Measurements from ENCODE around the gene REC8. TPM values are rescaled to one million over a fixed set of nuclear protein-coding genes. Genes with fewer than 3 reads are reported as not detected.
"Not testable (repeated sequence)": the region's sequence is repeated elsewhere in the genome, so short reads cannot be mapped to it uniquely, and the experiment has no call there.

Gene REC8
- total RNA-seq, 1 experiment from 2014 or later, result 8.4 TPM

- ChIA-PET POLR2A (ENCODE audit: low non-redundant PET) (no interaction called here), CTCF (no interaction called here)
- Histone ChIP-seq H3K27me3 (replicated peaks; ENCODE audit: insufficient read depth, low read depth, low read length, poor library complexity) (no peaks in the 10 kb centered on the region), H3K4me1 (ENCODE audit: insufficient read depth, low read length, poor library complexity, severe bottlenecking) (peaks cover 11% of the 10 kb centered on the region), H3K36me3 (ENCODE audit: insufficient read depth, low read length, poor library complexity, severe bottlenecking) (peaks cover 12% of the 10 kb centered on the region), H3K27ac (ENCODE audit: low read depth, low read length, poor library complexity, severe bottlenecking) (no peak overlapping the region), H3K9me3 (ENCODE audit: low read depth, low read length, poor library complexity, severe bottlenecking) (no peaks in the 10 kb centered on the region), H3K4me3 (ENCODE audit: low read depth, low read length, poor library complexity, severe bottlenecking) (no peak overlapping the region)
- no peak for DNase-seq (ENCODE audit: low spot score)
- BruUV-seq (replicated peaks), result no TSS peak
- no peak for TF ChIP-seq EZH2 (IDR thresholded peaks at IDR 0.05; ENCODE audit: borderline replicate concordance, low read depth, low read length, poor library complexity, severe bottlenecking)
- no peak for TF ChIP-seq CTCF (conservative IDR thresholded peaks at IDR 0.05; ENCODE audit: low read depth, low read length)
- intact Hi-C loops (cut with micrococcal nuclease; ENCODE audit: unreplicated experiment), result no loop called here
Measured at GRCh38 chr14:24198814-24199524, 27.1 kb downstream of the REC8 start.

GRCh38 chr14:24202538-24202937 is 30.7 kb downstream of the REC8 start:
- H3K4me1 ChIP-seq (ENCODE audit: insufficient read depth, low read length, poor library complexity, severe bottlenecking); POLR2A ChIA-PET (ENCODE audit: low non-redundant PET); BruUV-seq (replicated peaks); DNase-seq (ENCODE audit: low spot score); H3K4me3 ChIP-seq (ENCODE audit: low read depth, low read length, poor library complexity, severe bottlenecking); H3K9me3 ChIP-seq (ENCODE audit: low read depth, low read length, poor library complexity, severe bottlenecking); H3K27me3 ChIP-seq (replicated peaks; ENCODE audit: insufficient read depth, low read depth, low read length, poor library complexity); intact Hi-C loops (cut with micrococcal nuclease; ENCODE audit: unreplicated experiment); H3K27ac ChIP-seq (ENCODE audit: low read depth, low read length, poor library complexity, severe bottlenecking): not testable (repeated sequence)
- CTCF ChIA-PET, result interaction anchor here (0.5 kb wide), 1 partner anchor 537 kb away, joined by 6 read pairs; no protein-coding TSS in a partner anchor
- peaks cover 17% of the 10 kb centered on the region for H3K36me3 ChIP-seq (ENCODE audit: insufficient read depth, low read length, poor library complexity, severe bottlenecking)

- H3K4me1 ChIP-seq (ENCODE audit: insufficient read depth, low read length, poor library complexity, severe bottlenecking); DNase-seq (ENCODE audit: low spot score); H3K4me3 ChIP-seq (ENCODE audit: low read depth, low read length, poor library complexity, severe bottlenecking); H3K27ac ChIP-seq (ENCODE audit: low read depth, low read length, poor library complexity, severe bottlenecking); H3K9me3 ChIP-seq (ENCODE audit: low read depth, low read length, poor library complexity, severe bottlenecking); intact Hi-C loops (cut with micrococcal nuclease; ENCODE audit: unreplicated experiment); H3K27me3 ChIP-seq (replicated peaks; ENCODE audit: insufficient read depth, low read depth, low read length, poor library complexity); BruUV-seq (replicated peaks): not testable (repeated sequence)
- CTCF ChIA-PET, result interaction anchor here (0.5 kb wide), 1 partner anchor 538 kb away, joined by 6 read pairs; no protein-coding TSS in a partner anchor
- peaks cover 20% of the 10 kb centered on the region for H3K36me3 ChIP-seq (ENCODE audit: insufficient read depth, low read length, poor library complexity, severe bottlenecking)
- POLR2A ChIA-PET (ENCODE audit: low non-redundant PET), result interaction anchor here (0.6 kb wide), 1 partner anchor 26 kb away, joined by 4 read pairs; no protein-coding TSS in a partner anchor
Measured at GRCh38 chr14:24203249-24203886, 31.5 kb downstream of the REC8 start.

GRCh38 chr14:24204163-24205146 is 32.6 kb downstream of the REC8 start:
- peaks cover 23% of the 10 kb centered on the region for H3K36me3 ChIP-seq (ENCODE audit: insufficient read depth, low read length, poor library complexity, severe bottlenecking)
- H3K4me3 ChIP-seq (ENCODE audit: low read depth, low read length, poor library complexity, severe bottlenecking), result no peak overlapping the region
- intact Hi-C loops (cut with micrococcal nuclease; ENCODE audit: unreplicated experiment), result no loop called here
- no peak for DNase-seq (ENCODE audit: low spot score)
- H3K9me3 ChIP-seq (ENCODE audit: low read depth, low read length, poor library complexity, severe bottlenecking), result no peaks in the 10 kb centered on the region
- no peaks in the 10 kb centered on the region for H3K4me1 ChIP-seq (ENCODE audit: insufficient read depth, low read length, poor library complexity, severe bottlenecking)
- TF ChIP-seq CTCF (conservative IDR thresholded peaks at IDR 0.05; ENCODE audit: low read depth, low read length) (no peak), EZH2 (IDR thresholded peaks at IDR 0.05; ENCODE audit: borderline replicate concordance, low read depth, low read length, poor library complexity, severe bottlenecking) (no peak)
- ChIA-PET CTCF (no interaction called here), POLR2A (ENCODE audit: low non-redundant PET) (interaction anchor here (0.7 kb wide), 1 partner anchor 80 kb away, joined by 3 read pairs; no protein-coding TSS in a partner anchor)
- no peaks in the 10 kb centered on the region for H3K27me3 ChIP-seq (replicated peaks; ENCODE audit: insufficient read depth, low read depth, low read length, poor library complexity)
- no peak overlapping the region for H3K27ac ChIP-seq (ENCODE audit: low read depth, low read length, poor library complexity, severe bottlenecking)
- BruUV-seq (replicated peaks), result no TSS peak
